ENCODE data around the gene ACADL.
A peak's percentile ranks its signal among the peaks of the same experiment; 100 is the strongest.

Gene ACADL

GRCh38 chr2:210224941-210225672 is at the start of gene ACADL:
ACADL (minus strand) TSS chr2:210225447; CDS start chr2:210225263, 184 bp downstream.
- peak; percentile 9 for DNase-seq

GRCh38 chr2:210271300-210271699 is 46.1 kb upstream of the ACADL start:
- no peak for DNase-seq

GRCh38 chr2:210269148-210269547 is 43.9 kb upstream of the ACADL start:
- DNase-seq, result no peak

- no peak for DNase-seq
Measured at GRCh38 chr2:210268281-210268680, 43.0 kb upstream of the ACADL start.

- no peak for DNase-seq
Measured at GRCh38 chr2:210267698-210268097, 42.5 kb upstream of the ACADL start.

- DNase-seq, result no peak
Measured at GRCh38 chr2:210264282-210264681, 39.0 kb upstream of the ACADL start.

- DNase-seq, result no peak
Measured at GRCh38 chr2:210263841-210264240, 38.6 kb upstream of the ACADL start.

GRCh38 chr2:210262036-210262435 is 36.8 kb upstream of the ACADL start:
- no peak for DNase-seq

GRCh38 chr2:210259687-210260086 is 34.4 kb upstream of the ACADL start:
- no peak for DNase-seq

GRCh38 chr2:210252699-210253606 is 27.7 kb upstream of the ACADL start:
- DNase-seq, result no peak

- no peak for DNase-seq
Measured at GRCh38 chr2:210250622-210251021, 25.4 kb upstream of the ACADL start.

GRCh38 chr2:210233487-210233886 is 8.2 kb upstream of the ACADL start:
- DNase-seq, result no peak

GRCh38 chr2:210230984-210231383 is 5.7 kb upstream of the ACADL start:
- no peak for DNase-seq

- no peak for DNase-seq
Measured at GRCh38 chr2:210230518-210230917, 5.3 kb upstream of the ACADL start.

- DNase-seq, result no peak
Measured at GRCh38 chr2:210228586-210228985, 3.3 kb upstream of the ACADL start.

GRCh38 chr2:210227290-210228088 is 2.2 kb upstream of the ACADL start:
- DNase-seq, result no peak

- DNase-seq, result no peak
Measured at GRCh38 chr2:210226223-210226622, 976 bp upstream of the ACADL start.

GRCh38 chr2:210224591-210224940 is 681 bp downstream of the ACADL start:
- DNase-seq, result no peak

GRCh38 chr2:210215120-210215519 is 10.1 kb downstream of the ACADL start:
- DNase-seq, result no peak

- no peak for DNase-seq
Measured at GRCh38 chr2:210210185-210210584, 15.1 kb downstream of the ACADL start.

- DNase-seq, result no peak
Measured at GRCh38 chr2:210207929-210208328, 17.3 kb downstream of the ACADL start.

- DNase-seq, result no peak
Measured at GRCh38 chr2:210203558-210203957, 21.7 kb downstream of the ACADL start.

GRCh38 chr2:210203147-210203546 is 22.1 kb downstream of the ACADL start:
- DNase-seq, result no peak

Data from fibroblast of skin of right quadriceps (primary cell).